Sigmoid colon (tissue), 4 donors: ENCODE measurements around the gene NME8.

Experiments
- CTCF ChIP-seq, 4 experiments: fragments of 450-650 bp in 3 of 4; fragments of 200-600 bp in 1 of 4; IDR thresholded peaks; one replicate each; pipeline ENCODE4 v1.5.1; 2016 to 2019; ENCODE audit warnings: antibody characterized with exemption in 4 of 4, mild to moderate bottlenecking in 3 of 4, moderate library complexity in 2 of 4
- POLR2AphosphoS5 ChIP-seq, 4 donors: sonication (generic); formaldehyde crosslinking; IDR thresholded peaks; one replicate each; pipeline ENCODE4 v1.6.1; 2017; ENCODE audit warnings: antibody characterized with exemption in 4 of 4

GRCh38 chr7:37916673-37917660 lies 68.6 kb downstream of the NME8 start, which contains the start of gene SFRP4:
- TF ChIP-seq POLR2AphosphoS5 (IDR thresholded peaks at IDR 0.05) (peak in 1 of 4 donors; percentile 18), CTCF (IDR thresholded peaks at IDR 0.05) (peak; percentile 9 to 58 (median 34))
